ENCODE data around the gene TUBGCP6. TPM values are rescaled to one million over a fixed set of nuclear protein-coding genes. Genes with fewer than 3 reads are reported as not detected.
A peak's percentile ranks its signal among the peaks of the same experiment; 100 is the strongest.

TUBGCP6 gene
- total RNA-seq, 4 donors from 2014 or later = 19.1 to 52.2 (median 40.7) TPM

GRCh38 chr22:50246242-50247175 is 1.7 kb upstream of the TUBGCP6 start:
- DNase-seq = no peak
- no peaks in the 10 kb centered on the region for H3K36me3 ChIP-seq
- no peaks in the 10 kb centered on the region for H3K9me3 ChIP-seq
- no peaks in the 10 kb centered on the region for H3K27me3 ChIP-seq
- H3K27ac ChIP-seq = peak overlapping the region in 1 of 2 donors; percentile 93
- intact Hi-C loops (cut with DNase I; ENCODE audit: low total_unique reads) = no loop called here
- no peak overlapping the region for H3K4me3 ChIP-seq
- peaks cover 9 to 48% of the 10 kb centered on the region in 2 donors for H3K4me1 ChIP-seq
- TF ChIP-seq CTCF (IDR thresholded peaks at IDR 0.05) (no peak), POLR2A (IDR thresholded peaks at IDR 0.05) (no peak)

DNA sequence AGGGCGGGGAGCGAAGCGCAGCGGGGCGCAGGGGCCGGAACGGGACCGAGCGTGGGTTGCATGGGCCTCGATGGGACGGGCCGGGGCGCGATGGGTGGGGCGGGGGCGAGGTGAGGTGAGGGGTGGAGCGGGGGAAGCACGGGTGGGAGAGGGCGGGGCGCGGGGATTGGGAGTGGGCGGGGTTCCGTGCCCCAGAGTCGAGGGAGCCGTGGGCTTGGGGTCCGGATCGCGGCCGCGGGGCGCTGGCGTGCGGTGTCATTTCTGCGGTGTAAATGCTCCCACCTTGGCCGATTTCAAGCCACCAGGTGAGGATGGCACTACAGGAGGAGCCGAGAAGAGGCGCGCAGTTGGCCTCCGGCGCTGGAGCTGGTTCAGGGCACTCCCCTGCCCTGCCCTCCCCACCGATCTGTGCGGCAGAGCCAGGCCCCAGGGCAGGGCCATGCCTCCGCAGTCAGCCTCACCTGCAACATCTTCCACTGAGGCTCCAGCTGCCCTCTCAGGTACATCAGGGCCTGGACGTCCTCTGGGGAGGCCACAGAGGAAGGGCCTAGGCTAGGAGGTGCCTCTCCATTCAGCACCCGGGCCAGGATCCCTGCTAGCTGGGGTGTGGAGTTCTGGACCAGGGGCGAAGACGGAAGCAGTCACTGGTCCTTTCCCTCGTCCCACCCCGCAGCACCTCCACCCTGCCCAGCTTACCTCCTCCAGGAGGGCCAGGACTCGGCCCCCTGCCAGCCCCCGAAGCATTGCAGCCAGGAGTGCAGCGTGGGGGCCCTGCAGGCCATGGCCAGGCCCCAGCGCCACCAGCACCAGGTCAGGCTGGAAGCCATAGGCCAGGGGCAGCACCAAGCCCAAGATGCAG is 620 bp upstream of the TUBGCP6 start:
- Histone ChIP-seq H3K27ac (peak overlapping the region; percentile 77 to 93), H3K27me3 (no peaks in the 10 kb centered on the region), H3K4me3 (peak overlapping the region; percentile 67 to 87), H3K9me3 (no peaks in the 10 kb centered on the region), H3K4me1 (peaks cover 8 to 49% of the 10 kb centered on the region in 2 donors), H3K36me3 (no peaks in the 10 kb centered on the region)
- no peak for TF ChIP-seq POLR2A (IDR thresholded peaks at IDR 0.05)
- no peak for DNase-seq
- intact Hi-C loops (cut with DNase I; ENCODE audit: low total_unique reads) = no loop called here

- Histone ChIP-seq H3K4me3 (peak overlapping the region; percentile 67 to 87), H3K36me3 (no peaks in the 10 kb centered on the region), H3K4me1 (peaks cover 3 to 41% of the 10 kb centered on the region in 2 donors), H3K9me3 (no peaks in the 10 kb centered on the region), H3K27ac (peak overlapping the region; percentile 77 to 93), H3K27me3 (no peaks in the 10 kb centered on the region)
- TF ChIP-seq POLR2A (IDR thresholded peaks at IDR 0.05) (no peak), CTCF (IDR thresholded peaks at IDR 0.05) (no peak)
- intact Hi-C loops (cut with DNase I; ENCODE audit: low total_unique reads) = no loop called here
- no peak for DNase-seq
These were observed 971 bp downstream of the TUBGCP6 start for GRCh38 chr22:50243685-50244419.

- H3K4me1 ChIP-seq = peaks cover 3 to 41% of the 10 kb centered on the region in 2 donors
- no peak overlapping the region for H3K27ac ChIP-seq
- TF ChIP-seq CTCF (IDR thresholded peaks at IDR 0.05) (no peak), POLR2A (IDR thresholded peaks at IDR 0.05) (no peak)
- intact Hi-C loops (cut with DNase I; ENCODE audit: low total_unique reads) = no loop called here
- no peaks in the 10 kb centered on the region for H3K36me3 ChIP-seq
- no peaks in the 10 kb centered on the region for H3K27me3 ChIP-seq
- no peaks in the 10 kb centered on the region for H3K9me3 ChIP-seq
- H3K4me3 ChIP-seq = peak overlapping the region; percentile 67 to 87
- no peak for DNase-seq
These were observed 2.3 kb downstream of the TUBGCP6 start for GRCh38 chr22:50242406-50242949.

DNA sequence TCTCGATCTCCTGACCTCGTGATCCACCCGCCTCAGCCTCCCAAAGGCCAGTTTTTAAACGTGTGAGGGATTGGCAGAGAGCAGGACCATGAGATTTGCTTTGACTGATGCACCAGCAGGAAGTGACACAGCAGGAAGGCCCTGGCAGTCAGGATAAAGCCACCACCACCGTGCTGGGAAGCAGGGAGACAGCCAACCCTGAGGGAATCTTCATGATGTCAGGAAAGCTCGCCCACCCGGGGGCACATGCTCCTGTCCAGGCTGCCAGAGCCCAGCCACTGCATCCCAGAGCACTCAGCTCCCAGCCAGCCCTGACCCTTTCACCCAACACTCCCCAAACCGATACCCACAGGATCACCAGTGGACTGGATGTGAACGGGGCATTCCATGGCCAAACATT is 6.1 kb downstream of the TUBGCP6 start:
- no peak for DNase-seq
- Histone ChIP-seq H3K9me3 (no peaks in the 10 kb centered on the region), H3K36me3 (no peaks in the 10 kb centered on the region), H3K4me1 (peaks cover 3 to 24% of the 10 kb centered on the region in 2 donors), H3K4me3 (no peak overlapping the region), H3K27me3 (no peaks in the 10 kb centered on the region), H3K27ac (no peak overlapping the region)
- TF ChIP-seq CTCF (IDR thresholded peaks at IDR 0.05) = no peak
- TF ChIP-seq POLR2A (IDR thresholded peaks at IDR 0.05) = no peak
- intact Hi-C loops (cut with DNase I; ENCODE audit: low total_unique reads) = no loop called here
